Mesothelial cell of epicardium (in vitro differentiated cells): Measurements from ENCODE around the gene HOMEZ. TPM values are rescaled to one million over a fixed set of nuclear protein-coding genes. Genes with fewer than 3 reads are reported as not detected.
A peak's percentile ranks its signal among the peaks of the same experiment; 100 is the strongest.

Experiments
- DNase-seq, 2 experiments: peaks; one replicate each; pipeline ENCODE4 v3.0.0; 2021; ENCODE audit warnings: low spot score in 2 of 2; ENCODE audit not compliant: unreplicated experiment in 2 of 2
- H3K27ac Mint-ChIP-seq: 2 replicates; pipeline ENCODE4 v1.8.0; 2021; ENCODE audit warnings: mixed read lengths
- H3K27me3 Mint-ChIP-seq: 2 replicates; pipeline ENCODE4 v1.8.0; 2021; ENCODE audit warnings: low read depth, mixed read lengths
- H3K36me3 Mint-ChIP-seq: 2 replicates; pipeline ENCODE4 v1.8.0; 2021; ENCODE audit warnings: mixed read lengths
- H3K4me1 Mint-ChIP-seq: 2 replicates; pipeline ENCODE4 v1.8.0; 2021; ENCODE audit warnings: mixed read lengths
- H3K4me3 Mint-ChIP-seq: 2 replicates; pipeline ENCODE4 v1.8.0; 2021; ENCODE audit warnings: mild to moderate bottlenecking, moderate library complexity, mixed read lengths
- H3K9me3 Mint-ChIP-seq: 2 replicates; pipeline ENCODE4 v1.8.0; 2021; ENCODE audit warnings: mixed read lengths
- total RNA-seq: library from RNA; stranded (reverse); gene quantifications from 3 replicates; pipeline ENCODE4 v1.2.1, GENCODE V29; 2021
- TF ChIP-seq, protein P1 (sequence below): fragments of 200-600 bp; sonication (generic); IDR thresholded peaks from one replicate; pipeline ENCODE4 v1.5.0; 2021; ENCODE audit warnings: antibody characterized with exemption; ENCODE audit not compliant: unreplicated experiment

Gene HOMEZ
- total RNA-seq, 1 donor from 2014 or later: 14.4 TPM

DNA sequence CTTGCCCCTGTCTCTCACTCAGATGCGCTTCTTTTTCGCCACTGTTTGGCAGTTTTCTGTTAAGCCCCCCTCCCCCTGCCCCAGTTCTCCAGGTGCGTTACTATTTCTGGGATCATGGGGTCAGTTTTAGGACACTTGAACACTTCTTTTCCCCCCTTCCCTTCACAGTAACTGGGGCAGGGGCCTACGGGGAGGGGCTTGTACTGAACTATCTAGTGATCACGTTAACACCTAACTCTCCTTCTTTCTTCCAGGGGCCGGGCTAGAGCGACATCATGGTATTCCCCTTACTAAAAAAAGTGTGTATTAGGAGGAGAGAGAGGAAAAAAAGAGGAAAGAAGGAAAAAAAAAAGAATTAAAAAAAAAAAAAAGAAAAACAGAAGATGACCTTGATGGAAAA is 39.1 kb upstream of the HOMEZ start:
- TF ChIP-seq, protein P1, sequence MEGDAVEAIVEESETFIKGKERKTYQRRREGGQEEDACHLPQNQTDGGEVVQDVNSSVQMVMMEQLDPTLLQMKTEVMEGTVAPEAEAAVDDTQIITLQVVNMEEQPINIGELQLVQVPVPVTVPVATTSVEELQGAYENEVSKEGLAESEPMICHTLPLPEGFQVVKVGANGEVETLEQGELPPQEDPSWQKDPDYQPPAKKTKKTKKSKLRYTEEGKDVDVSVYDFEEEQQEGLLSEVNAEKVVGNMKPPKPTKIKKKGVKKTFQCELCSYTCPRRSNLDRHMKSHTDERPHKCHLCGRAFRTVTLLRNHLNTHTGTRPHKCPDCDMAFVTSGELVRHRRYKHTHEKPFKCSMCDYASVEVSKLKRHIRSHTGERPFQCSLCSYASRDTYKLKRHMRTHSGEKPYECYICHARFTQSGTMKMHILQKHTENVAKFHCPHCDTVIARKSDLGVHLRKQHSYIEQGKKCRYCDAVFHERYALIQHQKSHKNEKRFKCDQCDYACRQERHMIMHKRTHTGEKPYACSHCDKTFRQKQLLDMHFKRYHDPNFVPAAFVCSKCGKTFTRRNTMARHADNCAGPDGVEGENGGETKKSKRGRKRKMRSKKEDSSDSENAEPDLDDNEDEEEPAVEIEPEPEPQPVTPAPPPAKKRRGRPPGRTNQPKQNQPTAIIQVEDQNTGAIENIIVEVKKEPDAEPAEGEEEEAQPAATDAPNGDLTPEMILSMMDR: no peak
- Mint-ChIP-seq H3K27me3 (no peaks in the 10 kb centered on the region), H3K27ac (no peak overlapping the region), H3K4me1 (peaks cover 28% of the 10 kb centered on the region), H3K9me3 (no peaks in the 10 kb centered on the region), H3K4me3 (no peak overlapping the region), H3K36me3 (peaks cover 11% of the 10 kb centered on the region)
- no peak for DNase-seq

DNA sequence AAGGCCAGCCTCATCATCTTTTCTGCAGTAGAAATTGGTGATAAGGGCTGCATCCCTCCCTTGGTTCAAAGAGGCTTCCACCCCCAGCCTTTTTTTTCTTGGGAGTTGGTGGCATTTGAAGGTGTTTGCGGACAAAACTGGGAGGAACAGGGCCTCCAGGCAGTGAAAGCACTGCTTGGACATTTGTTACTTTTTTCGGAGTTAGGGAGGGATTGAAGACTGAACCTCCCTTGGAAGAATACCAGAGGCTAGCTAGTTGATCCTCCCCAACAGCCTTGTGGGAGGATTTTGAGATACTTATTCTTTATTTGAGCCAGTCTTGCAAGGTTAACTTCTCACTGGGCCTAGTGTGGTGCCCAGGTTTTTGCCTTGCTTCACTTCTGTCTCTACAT is 38.5 kb upstream of the HOMEZ start:
- Mint-ChIP-seq H3K9me3 (no peaks in the 10 kb centered on the region), H3K4me3 (no peak overlapping the region), H3K27ac (no peak overlapping the region), H3K4me1 (peaks cover 32% of the 10 kb centered on the region), H3K27me3 (no peaks in the 10 kb centered on the region), H3K36me3 (peaks cover 16% of the 10 kb centered on the region)
- DNase-seq: no peak
- TF ChIP-seq, protein P1: no peak

DNA sequence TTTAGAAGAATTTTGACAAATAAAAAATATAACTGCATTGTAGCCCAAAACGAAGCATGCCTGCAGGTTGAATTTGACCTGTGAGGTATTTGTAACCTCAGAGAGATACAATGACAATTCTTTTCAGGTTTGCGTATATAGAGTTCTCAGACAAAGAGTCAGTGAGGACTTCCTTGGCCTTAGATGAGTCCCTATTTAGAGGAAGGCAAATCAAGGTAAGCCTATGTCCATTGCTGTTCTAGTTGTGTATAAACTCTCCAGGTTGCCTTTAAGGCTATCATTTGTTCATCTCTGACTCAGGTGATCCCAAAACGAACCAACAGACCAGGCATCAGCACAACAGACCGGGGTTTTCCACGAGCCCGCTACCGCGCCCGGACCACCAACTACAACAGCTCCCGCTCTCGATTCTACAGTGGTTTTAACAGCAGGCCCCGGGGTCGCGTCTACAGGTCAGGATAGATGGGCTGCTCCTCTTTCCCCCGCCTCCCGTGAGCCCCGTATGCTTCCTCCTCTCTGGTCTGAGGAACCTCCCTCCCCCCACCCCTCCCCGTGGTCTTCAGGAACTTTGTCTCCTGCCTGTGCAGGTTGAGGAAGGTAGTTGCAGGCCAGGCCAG is 38.0 kb upstream of the HOMEZ start:
- Mint-ChIP-seq H3K27me3 (no peaks in the 10 kb centered on the region), H3K27ac (peak overlapping the region; percentile 66), H3K4me1 (peaks cover 32% of the 10 kb centered on the region), H3K9me3 (no peaks in the 10 kb centered on the region), H3K4me3 (no peak overlapping the region), H3K36me3 (peaks cover 16% of the 10 kb centered on the region)
- no peak for DNase-seq
- TF ChIP-seq, protein P1: no peak

DNA sequence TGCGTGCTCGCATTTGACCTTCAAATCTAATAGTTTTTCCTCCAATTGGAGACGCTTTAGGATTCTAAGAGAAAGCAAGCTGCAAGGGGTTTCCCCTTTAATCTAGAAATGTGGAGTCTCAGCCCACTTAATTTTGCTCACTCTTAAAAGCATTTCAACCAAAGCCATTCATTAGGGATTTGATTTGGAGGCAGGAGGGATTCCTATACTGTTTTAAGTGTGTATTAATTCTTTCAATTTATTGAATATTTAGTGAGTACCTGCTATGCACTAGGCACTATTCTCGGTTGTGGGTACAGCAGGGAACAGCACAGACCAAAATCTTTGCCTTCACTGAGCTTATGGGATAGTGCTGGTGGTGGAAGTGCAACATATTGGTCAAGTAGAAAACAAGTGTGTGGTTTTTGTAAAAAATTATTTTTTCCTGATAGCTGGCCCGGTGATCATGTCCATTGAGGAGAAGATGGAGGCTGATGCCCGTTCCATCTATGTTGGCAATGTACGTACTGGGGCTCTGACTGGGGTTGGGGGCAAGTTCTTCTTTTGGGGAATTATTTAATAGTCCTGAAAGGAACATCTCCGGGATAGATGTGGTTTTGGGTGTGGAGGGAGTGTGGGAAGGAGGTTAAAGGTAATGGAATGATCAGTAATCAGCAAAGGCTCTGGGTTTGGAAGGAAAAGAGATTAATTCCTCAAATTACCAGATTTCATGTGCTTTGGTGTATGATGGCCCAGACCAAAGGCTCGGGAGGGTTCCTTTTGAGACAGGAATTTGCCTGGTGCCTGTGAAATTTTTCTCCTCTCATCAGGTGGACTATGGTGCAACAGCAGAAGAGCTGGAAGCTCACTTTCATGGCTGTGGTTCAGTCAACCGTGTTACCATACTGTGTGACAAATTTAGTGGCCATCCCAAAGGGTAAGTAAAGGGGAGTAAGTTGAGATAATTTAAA is 36.9 kb upstream of the HOMEZ start:
- H3K4me1 Mint-ChIP-seq: peaks cover 30% of the 10 kb centered on the region
- H3K4me3 Mint-ChIP-seq: peak overlapping the region; percentile 96
- no peaks in the 10 kb centered on the region for H3K9me3 Mint-ChIP-seq
- TF ChIP-seq, protein P1: no peak
- H3K27me3 Mint-ChIP-seq: no peaks in the 10 kb centered on the region
- H3K27ac Mint-ChIP-seq: peak overlapping the region; percentile 97
- DNase-seq: no peak
- peaks cover 16% of the 10 kb centered on the region for H3K36me3 Mint-ChIP-seq

DNA sequence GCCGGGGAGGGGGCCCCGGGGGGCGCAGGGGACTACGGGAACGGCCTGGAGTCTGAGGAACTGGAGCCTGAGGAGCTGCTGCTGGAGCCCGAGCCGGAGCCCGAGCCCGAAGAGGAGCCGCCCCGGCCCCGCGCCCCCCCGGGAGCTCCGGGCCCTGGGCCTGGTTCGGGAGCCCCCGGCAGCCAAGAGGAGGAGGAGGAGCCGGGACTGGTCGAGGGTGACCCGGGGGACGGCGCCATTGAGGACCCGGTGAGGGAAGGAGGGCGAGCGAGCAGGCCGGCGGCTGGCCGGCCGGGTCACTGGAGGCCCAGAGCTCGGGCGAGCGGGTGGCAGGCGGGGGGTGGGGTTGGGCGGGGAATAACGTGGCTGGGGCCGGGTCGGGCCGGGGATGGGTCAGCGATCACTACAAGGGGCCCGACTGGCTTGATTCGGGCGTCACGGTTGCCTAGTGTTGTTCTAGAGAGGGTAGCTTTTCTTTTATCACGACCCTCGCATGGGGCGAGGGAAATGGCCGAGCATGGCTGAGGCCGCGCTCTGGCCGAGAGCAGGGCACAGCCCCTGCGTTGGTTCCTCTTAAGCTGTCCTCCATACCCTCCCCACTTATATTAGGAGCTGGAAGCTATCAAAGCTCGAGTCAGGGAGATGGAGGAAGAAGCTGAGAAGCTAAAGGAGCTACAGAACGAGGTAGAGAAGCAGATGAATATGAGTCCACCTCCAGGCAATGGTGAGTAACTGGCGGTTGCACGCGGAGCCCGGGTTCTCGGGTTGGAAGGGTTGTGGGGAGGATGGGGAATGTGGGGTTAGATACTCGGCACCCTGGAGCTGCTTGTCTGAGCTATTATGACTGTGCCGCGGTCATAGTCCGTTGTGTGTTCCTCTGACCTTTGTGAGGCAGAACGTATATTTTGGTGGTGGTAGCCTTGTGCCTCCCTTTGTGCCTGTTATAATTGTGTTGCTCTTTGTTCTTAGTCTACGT is 35.9 kb upstream of the HOMEZ start:
- Mint-ChIP-seq H3K27ac (peak overlapping the region; percentile 97), H3K4me1 (peaks cover 30% of the 10 kb centered on the region), H3K4me3 (peak overlapping the region; percentile 96), H3K9me3 (no peaks in the 10 kb centered on the region), H3K27me3 (no peaks in the 10 kb centered on the region), H3K36me3 (peaks cover 16% of the 10 kb centered on the region)
- DNase-seq: no peak
- TF ChIP-seq, protein P1: no peak
